Muscle layer of colon (tissue), 2 donors: ENCODE data around the gene PRRC2A.

Source experiments
- H3K27ac ChIP-seq: one replicate; pipeline ENCODE4 v1.7.0; 2013; ENCODE audit warnings: low read depth, mild to moderate bottlenecking, low read length, moderate library complexity
- H3K27me3 ChIP-seq, 2 donors: one replicate each; pipeline ENCODE4 v1.7.0; 2013; ENCODE audit warnings: low read length in 2 of 2, mild to moderate bottlenecking in 2 of 2; ENCODE audit not compliant: insufficient read depth in 2 of 2, control insufficient read depth in 1 of 2
- H3K36me3 ChIP-seq: one replicate; pipeline ENCODE4 v1.7.0; 2013; ENCODE audit warnings: mild to moderate bottlenecking, low read length; ENCODE audit not compliant: insufficient read depth
- H3K4me1 ChIP-seq: one replicate; pipeline ENCODE4 v1.7.0; 2013; ENCODE audit warnings: mild to moderate bottlenecking, low read length; ENCODE audit not compliant: insufficient read depth
- H3K4me3 ChIP-seq, 2 donors: one replicate each; pipeline ENCODE4 v1.7.0; 2013; ENCODE audit warnings: low read length in 2 of 2, low read depth in 1 of 2, mild to moderate bottlenecking in 1 of 2, moderate library complexity in 1 of 2
- H3K9ac ChIP-seq: one replicate; pipeline ENCODE4 v1.7.0; 2013; ENCODE audit warnings: low read length
- H3K9me3 ChIP-seq: one replicate; pipeline ENCODE4 v1.7.0; 2013; ENCODE audit warnings: mild to moderate bottlenecking, low read length
- donor health status: abdominal sarcoma.
- donor health status: Adenocarcinoma of cecum.

PRRC2A gene

DNA sequence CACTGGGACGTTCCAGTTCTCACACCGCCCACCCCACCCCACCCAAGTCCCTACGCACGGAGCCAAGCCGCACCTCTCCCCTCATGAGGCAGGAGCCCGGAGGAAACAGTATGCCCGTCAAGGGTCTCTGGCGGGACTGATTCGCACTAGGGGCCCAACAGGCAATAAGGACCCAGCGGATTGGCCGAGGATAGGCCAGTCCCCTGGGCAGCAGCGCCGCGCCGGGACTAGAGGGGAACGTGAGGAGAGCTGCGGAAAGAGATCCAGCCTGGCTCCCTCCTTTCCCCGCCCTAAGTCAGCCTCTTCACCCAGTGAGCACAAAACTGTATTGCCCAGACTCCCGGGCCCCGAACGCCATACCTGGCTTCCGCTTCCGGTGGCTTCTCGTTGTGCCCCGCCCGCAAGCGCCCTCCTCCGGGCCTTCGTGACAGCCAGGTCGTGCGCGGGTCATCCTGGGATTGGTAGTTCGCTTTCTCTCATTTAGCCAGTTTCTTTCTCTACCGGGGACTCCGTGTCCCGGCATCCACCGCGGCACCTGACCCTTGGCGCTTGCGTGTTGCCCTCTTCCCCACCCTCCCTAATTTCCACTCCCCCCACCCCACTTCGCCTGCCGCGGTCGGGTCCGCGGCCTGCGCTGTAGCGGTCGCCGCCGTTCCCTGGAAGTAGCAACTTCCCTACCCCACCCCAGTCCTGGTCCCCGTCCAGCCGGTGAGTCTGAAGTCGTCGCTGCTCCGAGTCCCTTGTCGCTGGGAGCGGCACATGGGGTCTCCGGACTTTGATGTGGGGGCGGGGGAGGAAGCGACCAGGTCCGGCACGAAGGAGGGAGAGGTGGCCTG lies 45.2 kb downstream of the PRRC2A start, which contains the start of gene CSNK2B:
Gene CSNK2B (plus strand): TSS at position 580 of the 836 bp plus-strand sequence. CDS start 752 bp downstream, outside the sequence.
- peaks cover 57% of the 10 kb centered on the region for H3K36me3 ChIP-seq
- peak within 1 kb of the TSS; percentile 85 to 96 for H3K4me3 ChIP-seq
- H3K9ac ChIP-seq, result peak within 1 kb of the TSS; percentile 96
- H3K9me3 ChIP-seq, result no peaks in the 10 kb centered on the region
- H3K27ac ChIP-seq, result peak within 1 kb of the TSS; percentile 95
- peaks cover 43% of the 10 kb centered on the region for H3K4me1 ChIP-seq
- H3K27me3 ChIP-seq, result no peaks in the 10 kb centered on the region

DNA sequence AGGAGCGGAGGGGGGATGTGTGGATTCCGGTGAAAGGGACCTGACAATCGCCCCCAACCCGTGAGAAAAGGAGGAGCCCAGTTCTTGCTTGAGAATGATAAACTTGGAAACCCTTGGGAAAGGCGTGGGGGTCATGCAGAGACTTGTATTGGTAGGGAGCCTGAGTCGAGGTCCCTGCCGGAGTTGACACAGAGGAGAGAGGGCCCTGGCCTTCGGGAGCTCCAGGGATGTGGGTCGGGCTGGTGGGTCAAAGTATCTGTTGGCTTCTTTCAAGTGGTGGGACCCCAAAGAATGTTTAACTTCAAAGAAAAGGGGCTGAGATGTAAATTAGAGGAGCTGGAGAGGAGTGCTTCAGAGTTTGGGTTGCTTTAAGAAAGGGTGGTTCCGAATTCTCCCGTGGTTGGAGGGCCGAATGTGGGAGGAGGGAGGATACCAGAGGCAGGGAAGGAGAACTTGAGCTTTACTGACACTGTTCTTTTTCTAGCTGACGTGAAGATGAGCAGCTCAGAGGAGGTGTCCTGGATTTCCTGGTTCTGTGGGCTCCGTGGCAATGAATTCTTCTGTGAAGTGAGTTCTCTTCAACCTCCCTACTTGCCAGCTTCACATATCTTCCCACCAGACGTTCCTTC lies 45.9 kb downstream of the PRRC2A start:
- Histone ChIP-seq H3K9me3 (no peaks in the 10 kb centered on the region), H3K36me3 (peaks cover 64% of the 10 kb centered on the region), H3K4me1 (peaks cover 37% of the 10 kb centered on the region), H3K4me3 (peak overlapping the region; percentile 85 to 96), H3K27ac (peak overlapping the region; percentile 95), H3K27me3 (no peaks in the 10 kb centered on the region), H3K9ac (peak overlapping the region; percentile 96)

DNA sequence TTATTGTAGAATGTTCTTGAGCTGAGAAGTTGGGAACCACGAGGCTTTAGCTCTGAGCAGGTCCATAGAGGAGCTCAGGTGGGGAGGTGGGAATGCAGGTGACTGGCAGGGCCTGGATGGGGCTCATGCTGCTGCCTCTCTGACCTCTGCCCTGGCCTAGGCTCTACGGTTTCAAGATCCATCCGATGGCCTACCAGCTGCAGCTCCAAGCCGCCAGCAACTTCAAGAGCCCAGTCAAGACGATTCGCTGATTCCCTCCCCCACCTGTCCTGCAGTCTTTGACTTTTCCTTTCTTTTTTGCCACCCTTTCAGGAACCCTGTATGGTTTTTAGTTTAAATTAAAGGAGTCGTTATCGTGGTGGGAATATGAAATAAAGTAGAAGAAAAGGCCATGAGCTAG lies 49.2 kb downstream of the PRRC2A start, which contains the start of gene LY6G5B:
Gene LY6G5B (plus strand): TSS at position 301 of the 400 bp plus-strand sequence. CDS start 975 bp downstream, outside the sequence.
- Histone ChIP-seq H3K4me3 (no peak within 1 kb of the TSS), H3K4me1 (peaks cover 11% of the 10 kb centered on the region), H3K27ac (no peak within 1 kb of the TSS), H3K9me3 (no peaks in the 10 kb centered on the region), H3K27me3 (no peaks in the 10 kb centered on the region), H3K36me3 (peaks cover 55% of the 10 kb centered on the region), H3K9ac (no peak within 1 kb of the TSS)

DNA sequence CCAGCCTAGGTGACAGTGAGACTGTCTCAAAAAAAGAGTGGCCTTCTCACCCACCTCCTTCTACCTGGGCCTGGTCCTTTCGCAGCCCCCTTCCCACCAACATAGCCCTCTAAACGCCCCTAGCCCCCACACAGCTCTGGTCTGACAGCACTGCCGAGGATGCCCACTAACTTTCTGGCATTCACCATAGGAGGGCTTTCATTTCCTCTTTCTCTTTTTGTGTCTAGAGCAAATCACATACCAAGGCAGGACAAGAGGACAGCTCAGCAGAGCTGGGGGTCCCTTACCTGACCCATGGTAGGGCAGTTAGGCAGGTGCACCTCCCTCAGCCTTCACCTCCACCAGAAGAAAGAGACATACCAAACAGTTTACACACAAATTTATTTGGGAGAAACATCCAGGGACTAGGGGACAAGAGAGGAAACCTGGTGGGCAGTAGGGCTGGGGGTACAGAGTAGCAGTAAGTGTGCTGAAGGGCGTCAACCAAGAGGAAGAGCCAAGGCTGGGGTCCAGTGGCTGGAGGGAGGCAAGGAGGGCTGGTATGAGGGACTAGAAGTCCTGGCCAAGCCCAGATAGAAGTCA lies 55.9 kb downstream of the PRRC2A start:
- H3K27me3 ChIP-seq, result no peaks in the 10 kb centered on the region
- peaks cover 9% of the 10 kb centered on the region for H3K36me3 ChIP-seq
- no peak overlapping the region for H3K27ac ChIP-seq
- H3K9ac ChIP-seq, result no peak overlapping the region
- no peaks in the 10 kb centered on the region for H3K9me3 ChIP-seq
- H3K4me3 ChIP-seq, result no peak overlapping the region
- peaks cover 10% of the 10 kb centered on the region for H3K4me1 ChIP-seq

DNA sequence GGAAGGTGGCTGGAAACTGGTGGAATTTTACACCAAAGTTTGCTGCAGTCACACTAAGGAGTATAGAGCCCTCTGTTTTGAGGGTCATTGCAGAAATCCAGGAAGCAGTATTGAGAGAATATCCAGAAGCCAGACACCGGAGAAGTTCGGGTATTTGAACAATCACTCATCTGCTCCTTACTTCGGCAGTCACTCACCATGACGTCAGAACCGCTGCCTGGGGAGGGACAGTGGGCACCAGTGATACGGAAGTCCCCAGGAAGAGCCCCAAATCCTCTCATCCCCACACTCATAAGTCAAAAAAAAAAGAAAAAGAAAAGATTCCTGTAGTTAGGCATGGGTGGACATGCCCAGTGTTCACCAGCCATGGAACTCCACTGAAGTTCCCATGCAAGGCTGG lies 56.4 kb downstream of the PRRC2A start:
- Histone ChIP-seq H3K4me1 (peaks cover 13% of the 10 kb centered on the region), H3K36me3 (peaks cover 4% of the 10 kb centered on the region), H3K9ac (no peak overlapping the region), H3K4me3 (no peak overlapping the region), H3K27me3 (no peaks in the 10 kb centered on the region), H3K9me3 (no peaks in the 10 kb centered on the region), H3K27ac (no peak overlapping the region)

DNA sequence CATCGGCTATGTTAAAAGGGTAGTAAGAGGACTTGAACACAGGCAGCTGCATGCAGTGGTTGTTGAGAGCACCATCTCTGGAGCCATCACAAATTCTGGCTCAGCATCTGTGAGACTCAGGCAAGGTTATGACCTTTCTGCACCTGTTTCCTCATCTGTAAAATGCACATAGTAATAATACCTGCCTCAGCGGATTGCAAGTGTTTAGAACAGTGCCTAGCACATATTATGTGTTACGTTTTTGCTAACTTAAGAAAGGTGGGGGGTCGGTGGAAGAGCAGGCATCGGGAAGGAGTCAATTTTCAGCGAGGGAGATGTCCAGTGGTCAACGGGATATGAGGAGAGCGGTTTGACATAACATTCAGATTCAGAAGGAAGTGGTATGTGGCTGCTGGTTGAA lies 57.4 kb downstream of the PRRC2A start:
- no peak overlapping the region for H3K27ac ChIP-seq
- peaks cover 13% of the 10 kb centered on the region for H3K4me1 ChIP-seq
- no peaks in the 10 kb centered on the region for H3K36me3 ChIP-seq
- no peak overlapping the region for H3K4me3 ChIP-seq
- no peaks in the 10 kb centered on the region for H3K9me3 ChIP-seq
- no peaks in the 10 kb centered on the region for H3K27me3 ChIP-seq
- H3K9ac ChIP-seq, result no peak overlapping the region

DNA sequence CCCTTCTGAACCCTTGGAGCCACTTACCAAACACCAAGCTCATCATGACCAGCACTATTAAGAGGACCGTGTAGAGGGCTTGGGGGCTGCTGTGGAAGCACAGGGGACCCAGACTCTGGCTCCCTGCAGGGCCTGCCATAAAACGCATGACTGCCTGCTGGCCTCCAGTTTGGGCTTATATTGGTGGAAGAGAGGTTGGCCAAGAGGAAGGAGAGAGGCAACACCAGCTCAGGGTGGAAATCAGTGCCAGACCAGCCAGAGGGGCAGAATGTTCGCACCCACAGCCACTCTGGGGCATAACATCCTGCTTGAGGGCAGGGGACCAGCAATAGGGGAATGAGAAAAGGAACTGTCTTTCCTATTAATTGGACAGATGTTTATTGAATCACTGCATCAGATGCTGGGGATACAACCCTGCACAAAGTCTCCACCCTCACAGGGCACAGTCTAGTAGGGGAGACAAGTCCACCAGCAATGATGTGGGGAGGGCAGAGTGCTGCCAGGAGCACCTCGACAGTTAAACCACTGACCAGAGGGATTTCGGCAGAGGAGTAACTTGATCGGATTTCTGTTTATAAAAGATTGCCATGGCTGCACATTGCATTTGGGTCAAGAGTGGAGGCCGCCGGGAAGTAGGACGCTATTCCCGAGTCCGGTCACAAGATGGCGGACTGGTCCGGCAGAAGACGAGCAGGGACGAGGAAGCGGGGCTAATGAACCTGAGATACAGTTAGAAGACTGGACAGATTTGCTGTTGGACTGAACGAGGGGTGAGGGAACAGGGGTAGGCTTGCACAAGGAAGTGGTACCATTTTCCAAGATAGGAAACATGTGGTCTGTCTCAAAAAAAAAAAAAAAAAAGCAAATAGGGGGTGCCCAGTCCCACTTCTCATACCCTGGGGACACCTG lies 60.0 kb downstream of the PRRC2A start, which contains the start of gene LY6G5C:
Gene LY6G5C (minus strand): TSS at position 842 of the 909 bp plus-strand sequence. CDS start 694 bp downstream, at position 148.
- H3K9ac ChIP-seq, result peak within 1 kb of the TSS; percentile 53
- H3K27ac ChIP-seq, result peak within 1 kb of the TSS; percentile 74
- no peaks in the 10 kb centered on the region for H3K9me3 ChIP-seq
- peaks cover 13% of the 10 kb centered on the region for H3K4me1 ChIP-seq
- H3K4me3 ChIP-seq, result peak within 1 kb of the TSS; percentile 24 to 71
- no peaks in the 10 kb centered on the region for H3K27me3 ChIP-seq
- H3K36me3 ChIP-seq, result no peaks in the 10 kb centered on the region

DNA sequence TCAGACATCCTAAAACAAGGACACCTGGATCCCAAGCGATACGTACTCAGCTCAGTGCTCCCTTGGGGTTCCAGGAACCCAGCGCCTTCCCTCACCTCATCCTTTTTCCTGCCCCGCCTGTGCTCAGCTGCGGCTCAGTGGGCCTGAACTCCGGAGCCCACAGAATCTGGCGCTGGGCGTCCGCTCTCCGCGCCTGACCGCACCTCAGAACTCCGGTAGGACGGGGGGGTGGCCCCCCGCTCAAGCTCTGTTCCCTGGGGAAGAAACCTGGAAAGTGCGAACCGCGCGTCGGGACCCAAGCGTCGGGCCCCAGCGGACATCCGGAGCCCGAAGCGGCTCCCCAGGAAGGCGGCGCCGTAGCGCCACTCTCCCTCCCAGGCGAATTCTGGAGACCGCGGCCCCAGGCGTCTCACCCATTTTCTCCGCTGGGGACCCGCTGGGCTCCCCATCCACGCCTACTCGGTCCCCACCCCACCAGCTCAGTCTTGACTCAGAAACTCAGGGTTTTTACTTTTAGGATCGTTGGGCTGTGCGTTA lies 60.7 kb downstream of the PRRC2A start:
- H3K9me3 ChIP-seq, result no peaks in the 10 kb centered on the region
- H3K4me1 ChIP-seq, result peaks cover 13% of the 10 kb centered on the region
- peaks cover 4% of the 10 kb centered on the region for H3K36me3 ChIP-seq
- peak overlapping the region; percentile 24 to 71 for H3K4me3 ChIP-seq
- H3K27me3 ChIP-seq, result no peaks in the 10 kb centered on the region
- peak overlapping the region; percentile 74 for H3K27ac ChIP-seq
- H3K9ac ChIP-seq, result peak overlapping the region; percentile 53

DNA sequence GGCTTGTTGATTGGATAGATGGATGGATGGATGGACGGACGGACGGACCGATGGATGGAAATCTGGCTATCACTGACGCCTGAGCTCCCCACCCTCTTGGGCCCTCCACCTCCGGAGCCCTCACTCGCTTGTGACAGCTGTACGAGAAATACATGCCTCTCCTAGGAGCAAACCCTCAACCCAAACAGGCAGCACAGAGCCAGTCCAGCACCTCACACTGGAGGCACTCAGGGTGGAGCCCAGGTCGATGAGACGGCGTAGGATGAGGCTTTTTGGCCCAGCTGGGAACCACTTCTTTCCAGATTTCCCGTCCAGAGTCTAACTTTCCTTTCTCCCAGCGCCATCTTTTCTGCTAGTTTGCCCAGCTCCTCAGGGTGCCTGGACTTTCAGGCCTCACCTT lies 63.1 kb downstream of the PRRC2A start:
- no peak overlapping the region for H3K9ac ChIP-seq
- peaks cover 13% of the 10 kb centered on the region for H3K4me1 ChIP-seq
- H3K9me3 ChIP-seq, result no peaks in the 10 kb centered on the region
- H3K27ac ChIP-seq, result no peak overlapping the region
- H3K36me3 ChIP-seq, result peaks cover 28% of the 10 kb centered on the region
- no peak overlapping the region for H3K4me3 ChIP-seq
- H3K27me3 ChIP-seq, result no peaks in the 10 kb centered on the region

DNA sequence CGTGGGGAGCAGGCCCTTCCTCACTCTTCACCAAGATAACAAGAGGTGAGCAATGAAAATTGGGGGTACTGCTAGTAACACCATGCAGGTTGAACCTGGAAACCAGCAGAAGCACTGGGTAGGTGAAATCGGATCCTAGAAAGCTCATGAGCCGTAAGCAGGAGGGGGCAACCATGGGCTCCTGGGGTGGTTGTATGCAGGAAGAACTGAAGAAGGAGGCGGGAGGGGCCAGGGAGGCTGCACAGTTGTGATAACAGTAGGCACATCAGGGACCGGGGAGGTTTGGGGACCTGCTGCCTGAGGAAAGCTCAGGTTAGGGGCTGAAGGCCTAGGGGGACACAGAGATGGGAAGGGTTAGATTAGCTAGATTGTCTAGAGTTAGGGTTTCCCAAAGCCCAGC lies 66.0 kb downstream of the PRRC2A start:
- Histone ChIP-seq H3K27me3 (no peaks in the 10 kb centered on the region), H3K4me1 (peaks cover 3% of the 10 kb centered on the region), H3K27ac (no peak overlapping the region), H3K9me3 (no peaks in the 10 kb centered on the region), H3K36me3 (peaks cover 53% of the 10 kb centered on the region), H3K4me3 (no peak overlapping the region), H3K9ac (no peak overlapping the region)
